Progenitor cell of endocrine pancreas (in vitro differentiated cells): Measurements from ENCODE around the gene COPZ2. TPM values are rescaled to one million over a fixed set of nuclear protein-coding genes. Genes with fewer than 3 reads are reported as not detected.
A peak's percentile ranks its signal among the peaks of the same experiment; 100 is the strongest.
"Not testable (repeated sequence)": the region's sequence is repeated elsewhere in the genome, so short reads cannot be mapped to it uniquely, and the experiment has no call there.

ENCODE experiments used
- DNase-seq: peaks from one replicate; pipeline ENCODE4 v3.0.0; 2021; ENCODE audit warnings: low spot score; ENCODE audit not compliant: unreplicated experiment
- H3K27ac Mint-ChIP-seq: 2 replicates; pipeline ENCODE4 v1.8.0; 2021; ENCODE audit warnings: mild to moderate bottlenecking, moderate library complexity, mixed read lengths
- H3K27me3 Mint-ChIP-seq: 2 replicates; pipeline ENCODE4 v1.8.0; 2021; ENCODE audit warnings: mixed read lengths
- H3K36me3 Mint-ChIP-seq: 2 replicates; pipeline ENCODE4 v1.8.0; 2022; ENCODE audit warnings: mixed read lengths; ENCODE audit not compliant: insufficient read depth
- H3K4me1 Mint-ChIP-seq: 2 replicates; pipeline ENCODE4 v1.8.0; 2021; ENCODE audit warnings: low read depth, mixed read lengths
- H3K4me3 Mint-ChIP-seq: 2 replicates; pipeline ENCODE4 v1.8.0; 2021; ENCODE audit warnings: low read depth, mild to moderate bottlenecking, moderate library complexity, mixed read lengths
- H3K9me3 Mint-ChIP-seq: 2 replicates; pipeline ENCODE4 v1.8.0; 2021; ENCODE audit warnings: low read depth, mixed read lengths
- total RNA-seq: library from RNA; stranded (reverse); gene quantifications from 2 replicates; pipeline ENCODE4 v1.2.1, GENCODE V29; 2021
- TF ChIP-seq, protein P1 (sequence below): fragments of 200-600 bp; sonication (generic); IDR thresholded peaks from one replicate; pipeline ENCODE4 v1.5.0; 2021; ENCODE audit warnings: antibody characterized with exemption, mild to moderate bottlenecking; ENCODE audit not compliant: unreplicated experiment

Gene COPZ2
- total RNA-seq, 1 donor from 2014 or later, result not detected

GRCh38 chr17:48036693-48037035 is 933 bp downstream of the COPZ2 start:
- peaks cover 68% of the 10 kb centered on the region for H3K27me3 Mint-ChIP-seq

GRCh38 chr17:48034734-48035133 is 2.9 kb downstream of the COPZ2 start:
- not testable (repeated sequence) for H3K4me3 Mint-ChIP-seq, H3K4me1 Mint-ChIP-seq, DNase-seq, H3K27ac Mint-ChIP-seq, H3K36me3 Mint-ChIP-seq, H3K9me3 Mint-ChIP-seq
- peaks cover 76% of the 10 kb centered on the region for H3K27me3 Mint-ChIP-seq

More at GRCh38 chr17:48036693-48037035, 933 bp downstream of the COPZ2 start:
- Mint-ChIP-seq H3K27ac (no peak overlapping the region), H3K9me3 (no peaks in the 10 kb centered on the region), H3K36me3 (no peaks in the 10 kb centered on the region), H3K4me3 (peak overlapping the region; percentile 62), H3K4me1 (peaks cover 5% of the 10 kb centered on the region)
- TF ChIP-seq, protein P1, sequence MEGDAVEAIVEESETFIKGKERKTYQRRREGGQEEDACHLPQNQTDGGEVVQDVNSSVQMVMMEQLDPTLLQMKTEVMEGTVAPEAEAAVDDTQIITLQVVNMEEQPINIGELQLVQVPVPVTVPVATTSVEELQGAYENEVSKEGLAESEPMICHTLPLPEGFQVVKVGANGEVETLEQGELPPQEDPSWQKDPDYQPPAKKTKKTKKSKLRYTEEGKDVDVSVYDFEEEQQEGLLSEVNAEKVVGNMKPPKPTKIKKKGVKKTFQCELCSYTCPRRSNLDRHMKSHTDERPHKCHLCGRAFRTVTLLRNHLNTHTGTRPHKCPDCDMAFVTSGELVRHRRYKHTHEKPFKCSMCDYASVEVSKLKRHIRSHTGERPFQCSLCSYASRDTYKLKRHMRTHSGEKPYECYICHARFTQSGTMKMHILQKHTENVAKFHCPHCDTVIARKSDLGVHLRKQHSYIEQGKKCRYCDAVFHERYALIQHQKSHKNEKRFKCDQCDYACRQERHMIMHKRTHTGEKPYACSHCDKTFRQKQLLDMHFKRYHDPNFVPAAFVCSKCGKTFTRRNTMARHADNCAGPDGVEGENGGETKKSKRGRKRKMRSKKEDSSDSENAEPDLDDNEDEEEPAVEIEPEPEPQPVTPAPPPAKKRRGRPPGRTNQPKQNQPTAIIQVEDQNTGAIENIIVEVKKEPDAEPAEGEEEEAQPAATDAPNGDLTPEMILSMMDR, result no peak
- DNase-seq, result no peak

DNA sequence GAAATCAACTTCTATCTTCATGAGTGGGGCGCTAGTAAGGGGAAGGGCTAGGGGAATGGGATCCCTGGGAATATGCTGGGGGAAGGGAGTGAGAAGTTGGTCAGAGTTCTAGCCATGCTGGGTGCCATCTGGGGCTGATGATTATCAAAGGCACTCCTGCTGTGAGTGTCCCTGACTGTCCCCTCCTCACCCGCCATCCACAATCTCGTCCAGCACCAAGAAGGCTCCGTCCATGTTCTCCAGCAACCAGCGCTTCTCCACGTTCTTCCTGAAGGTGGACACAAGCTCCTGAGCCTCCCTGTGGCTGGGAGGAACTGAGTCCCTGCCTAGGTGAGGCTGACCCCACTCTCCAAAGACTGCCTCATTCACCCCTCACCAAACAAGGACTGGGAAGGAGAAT is 5.6 kb downstream of the COPZ2 start:
- Mint-ChIP-seq H3K36me3 (no peaks in the 10 kb centered on the region), H3K27me3 (peaks cover 68% of the 10 kb centered on the region), H3K27ac (no peak overlapping the region), H3K9me3 (no peaks in the 10 kb centered on the region), H3K4me1 (peaks cover 2% of the 10 kb centered on the region), H3K4me3 (no peak overlapping the region)
- DNase-seq, result no peak
- TF ChIP-seq, protein P1, result no peak

GRCh38 chr17:48030531-48030930 is 7.1 kb downstream of the COPZ2 start:
- DNase-seq, result no peak
- peaks cover 1% of the 10 kb centered on the region for H3K4me1 Mint-ChIP-seq
- no peaks in the 10 kb centered on the region for H3K9me3 Mint-ChIP-seq
- H3K27ac Mint-ChIP-seq, result no peak overlapping the region
- H3K36me3 Mint-ChIP-seq, result no peaks in the 10 kb centered on the region
- H3K27me3 Mint-ChIP-seq, result peaks cover 64% of the 10 kb centered on the region
- H3K4me3 Mint-ChIP-seq, result no peak overlapping the region
- TF ChIP-seq, protein P1, result no peak

DNA sequence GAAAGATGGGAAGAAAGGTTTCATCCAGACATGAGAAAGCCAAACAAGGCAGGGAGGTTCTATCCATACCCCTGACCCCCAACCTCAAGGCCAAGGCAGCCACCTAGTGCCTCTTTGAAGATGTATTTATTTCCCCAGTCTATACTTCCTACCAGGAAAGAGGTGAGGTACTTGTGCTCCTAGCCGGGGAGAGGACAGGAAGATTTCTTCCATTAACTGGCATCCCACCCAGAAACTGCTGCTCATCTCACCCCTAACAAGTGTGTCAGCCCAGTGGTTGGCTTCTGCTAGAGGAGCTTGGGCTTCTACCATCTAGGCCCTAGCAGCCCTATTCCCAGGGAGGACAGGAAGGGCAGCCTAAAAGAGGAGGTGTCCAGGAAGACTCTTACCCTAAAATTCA is 8.9 kb downstream of the COPZ2 start:
- Mint-ChIP-seq H3K4me1 (peaks cover 9% of the 10 kb centered on the region), H3K27ac (no peak overlapping the region), H3K4me3 (no peak overlapping the region), H3K9me3 (no peaks in the 10 kb centered on the region), H3K27me3 (peaks cover 70% of the 10 kb centered on the region), H3K36me3 (no peaks in the 10 kb centered on the region)
- no peak for DNase-seq
- TF ChIP-seq, protein P1, result no peak

DNA sequence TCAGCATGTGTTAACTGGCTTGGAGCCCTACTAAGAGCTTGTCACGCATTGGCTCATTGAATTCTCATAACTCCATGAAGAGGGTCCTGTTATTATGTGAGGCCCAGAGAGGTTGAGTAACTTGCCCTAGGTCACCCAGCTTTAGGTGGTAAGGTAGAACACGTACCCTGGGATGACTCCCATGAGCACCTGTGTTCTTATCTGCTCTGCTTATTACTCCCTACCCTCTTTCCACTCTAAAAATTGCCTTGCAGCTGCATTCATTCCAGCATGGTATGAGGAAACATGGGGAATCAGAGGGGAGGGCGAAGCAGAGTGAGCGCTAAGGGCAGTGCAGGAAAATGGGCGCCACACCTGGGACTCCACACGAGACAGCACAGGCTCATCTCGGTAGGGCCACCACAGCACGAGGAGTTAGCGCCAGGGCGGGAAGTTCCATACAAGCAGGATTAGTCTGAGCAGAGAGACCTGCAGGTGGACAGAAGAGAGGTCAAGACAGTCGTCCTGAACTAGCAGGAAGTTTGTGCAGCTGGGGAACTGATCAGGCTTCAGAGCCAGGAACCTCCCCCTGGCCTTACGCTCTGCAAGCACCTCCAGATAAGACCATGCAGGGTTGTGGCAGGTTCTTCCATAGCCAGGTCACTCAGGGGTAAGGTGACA is 10.1 kb downstream of the COPZ2 start:
- Mint-ChIP-seq H3K4me3 (no peak overlapping the region), H3K4me1 (peaks cover 14% of the 10 kb centered on the region), H3K9me3 (no peaks in the 10 kb centered on the region), H3K36me3 (no peaks in the 10 kb centered on the region), H3K27me3 (peaks cover 62% of the 10 kb centered on the region), H3K27ac (no peak overlapping the region)
- DNase-seq, result no peak
- TF ChIP-seq, protein P1, result no peak
